Brain microvascular endothelial cell (primary cell): ENCODE results near the gene BAIAP3.

Source experiments
- DNase-seq: peaks from one replicate; pipeline ENCODE4 v3.0.0-alpha.2; 2020
- H3K27ac ChIP-seq: fragments of 250-450 bp; sonication (Bioruptor Pico); 2 replicates; pipeline ENCODE4 v1.5.1; 2020; ENCODE audit warnings: mild to moderate bottlenecking, moderate library complexity
- H3K27me3 ChIP-seq: fragments of 250-450 bp; sonication (Bioruptor Pico); replicated peaks from 2 replicates; pipeline ENCODE4 v1.5.1; 2020; ENCODE audit warnings: mild to moderate bottlenecking
- H3K36me3 ChIP-seq: fragments of 250-450 bp; sonication (Bioruptor Pico); replicated peaks from 2 replicates; pipeline ENCODE4 v1.5.1; 2020; ENCODE audit warnings: mild to moderate bottlenecking
- H3K4me3 ChIP-seq: 2 replicates; pipeline ENCODE4 v1.5.1; 2011; ENCODE audit warnings: low read depth, mild to moderate bottlenecking, control low read depth, low read length, moderate library complexity
- in situ Hi-C: cut with HindIII; loops from 2 replicates; pipeline ENCODE4 v1.10.0; 2017; ENCODE audit warnings: low sequenced_read_pairs, low pct_ligation_motif_present
- TF ChIP-seq, protein P1 (sequence below): IDR thresholded peaks from 2 replicates; pipeline ENCODE4 v1.5.1; 2011; ENCODE audit warnings: low read depth, mild to moderate bottlenecking, moderate library complexity, low read length, control low read depth, inconsistent platforms; ENCODE audit errors: missing control alignments

The BAIAP3 gene

DNA sequence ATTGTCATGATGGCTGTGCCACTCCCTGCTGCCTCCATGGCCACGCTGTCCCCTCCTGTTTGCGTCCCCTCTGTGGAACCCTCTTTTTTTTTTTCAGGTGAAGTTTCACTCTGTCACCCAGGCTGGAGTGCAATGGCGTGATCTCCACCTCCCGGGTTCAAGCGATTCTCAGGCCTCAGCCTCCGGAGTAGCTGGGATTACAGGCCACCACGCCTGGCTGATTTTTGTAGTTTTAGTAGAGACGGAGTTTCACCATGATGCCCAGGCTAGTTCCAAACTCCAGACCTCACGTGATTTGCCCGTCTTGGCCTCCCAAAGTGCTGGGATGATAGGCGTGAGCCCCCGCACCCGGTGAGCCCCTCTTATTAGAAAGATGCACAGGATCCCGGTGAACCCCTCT, 35.0 kb upstream of the BAIAP3 start:
- H3K27me3 ChIP-seq, result peaks cover 6% of the 10 kb centered on the region
- H3K36me3 ChIP-seq, result no peaks in the 10 kb centered on the region
- no peak overlapping the region for H3K27ac ChIP-seq
- no peak for DNase-seq
- no peak overlapping the region for H3K4me3 ChIP-seq
- TF ChIP-seq, protein P1, sequence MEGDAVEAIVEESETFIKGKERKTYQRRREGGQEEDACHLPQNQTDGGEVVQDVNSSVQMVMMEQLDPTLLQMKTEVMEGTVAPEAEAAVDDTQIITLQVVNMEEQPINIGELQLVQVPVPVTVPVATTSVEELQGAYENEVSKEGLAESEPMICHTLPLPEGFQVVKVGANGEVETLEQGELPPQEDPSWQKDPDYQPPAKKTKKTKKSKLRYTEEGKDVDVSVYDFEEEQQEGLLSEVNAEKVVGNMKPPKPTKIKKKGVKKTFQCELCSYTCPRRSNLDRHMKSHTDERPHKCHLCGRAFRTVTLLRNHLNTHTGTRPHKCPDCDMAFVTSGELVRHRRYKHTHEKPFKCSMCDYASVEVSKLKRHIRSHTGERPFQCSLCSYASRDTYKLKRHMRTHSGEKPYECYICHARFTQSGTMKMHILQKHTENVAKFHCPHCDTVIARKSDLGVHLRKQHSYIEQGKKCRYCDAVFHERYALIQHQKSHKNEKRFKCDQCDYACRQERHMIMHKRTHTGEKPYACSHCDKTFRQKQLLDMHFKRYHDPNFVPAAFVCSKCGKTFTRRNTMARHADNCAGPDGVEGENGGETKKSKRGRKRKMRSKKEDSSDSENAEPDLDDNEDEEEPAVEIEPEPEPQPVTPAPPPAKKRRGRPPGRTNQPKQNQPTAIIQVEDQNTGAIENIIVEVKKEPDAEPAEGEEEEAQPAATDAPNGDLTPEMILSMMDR, result no peak
- in situ Hi-C loops, result no loop called here

DNA sequence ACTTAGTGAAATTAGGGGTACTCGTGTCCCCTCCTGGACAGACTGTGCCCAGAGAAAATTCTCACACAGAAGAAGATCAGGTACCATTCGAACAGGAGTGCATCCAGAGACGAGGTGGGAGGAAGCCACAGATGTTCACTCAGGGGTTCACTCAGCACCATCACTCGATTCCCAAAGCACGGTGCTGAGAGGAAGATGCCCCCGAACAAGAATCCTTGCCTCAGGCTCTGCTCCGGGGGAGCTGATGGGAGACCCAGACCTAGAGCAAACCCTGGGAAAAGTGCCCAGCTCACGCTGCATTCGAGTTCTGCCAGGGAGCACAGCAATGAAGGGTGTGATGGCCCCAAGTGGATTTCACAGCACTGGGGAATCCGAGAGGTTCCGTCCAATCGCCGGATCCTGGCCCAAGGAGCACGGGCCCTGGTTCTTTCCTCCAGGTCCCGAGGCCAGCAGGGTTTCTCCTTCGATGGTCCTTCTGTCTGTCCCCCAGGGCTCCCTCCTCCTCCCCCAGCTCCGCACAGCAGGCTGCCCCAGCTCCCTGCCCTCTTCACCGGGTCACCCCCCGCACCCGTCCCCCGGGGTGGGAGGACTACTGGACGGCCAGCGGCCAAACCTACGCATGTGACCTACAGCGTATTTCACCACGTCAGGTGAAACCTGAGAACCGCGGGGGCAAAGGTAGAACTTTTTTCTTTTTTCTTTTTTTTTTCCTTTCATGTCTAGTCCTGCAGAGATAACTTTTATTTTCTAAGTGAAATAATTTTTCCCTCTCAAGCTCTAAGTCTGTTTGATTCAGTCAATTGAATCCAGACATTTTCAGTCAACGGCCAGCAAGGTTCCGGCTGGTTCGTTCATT, 34.2 kb upstream of the BAIAP3 start:
- TF ChIP-seq, protein P1, result no peak
- no peaks in the 10 kb centered on the region for H3K36me3 ChIP-seq
- H3K27me3 ChIP-seq, result peaks cover 6% of the 10 kb centered on the region
- DNase-seq, result no peak
- no peak overlapping the region for H3K27ac ChIP-seq
- no peak overlapping the region for H3K4me3 ChIP-seq
- in situ Hi-C loops, result no loop called here

DNA sequence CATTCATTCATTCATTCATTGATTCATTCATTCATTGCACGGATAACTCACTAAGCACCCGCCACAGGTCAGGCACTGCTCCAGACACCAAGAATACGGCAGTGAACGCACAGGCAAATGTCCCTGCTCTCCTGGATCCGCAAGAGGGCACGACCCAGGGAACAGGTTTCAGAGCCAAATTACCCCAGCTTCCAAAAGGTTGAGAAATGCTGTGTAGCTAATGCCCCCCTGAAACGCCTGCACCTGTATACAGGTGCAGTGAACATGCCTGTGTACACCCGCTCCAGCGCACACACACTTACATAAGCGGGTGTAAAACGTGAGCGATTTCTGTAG, 33.6 kb upstream of the BAIAP3 start:
- no peak overlapping the region for H3K4me3 ChIP-seq
- H3K27ac ChIP-seq, result no peak overlapping the region
- DNase-seq, result no peak
- H3K36me3 ChIP-seq, result no peaks in the 10 kb centered on the region
- in situ Hi-C loops, result no loop called here
- TF ChIP-seq, protein P1, result no peak
- H3K27me3 ChIP-seq, result peaks cover 6% of the 10 kb centered on the region

DNA sequence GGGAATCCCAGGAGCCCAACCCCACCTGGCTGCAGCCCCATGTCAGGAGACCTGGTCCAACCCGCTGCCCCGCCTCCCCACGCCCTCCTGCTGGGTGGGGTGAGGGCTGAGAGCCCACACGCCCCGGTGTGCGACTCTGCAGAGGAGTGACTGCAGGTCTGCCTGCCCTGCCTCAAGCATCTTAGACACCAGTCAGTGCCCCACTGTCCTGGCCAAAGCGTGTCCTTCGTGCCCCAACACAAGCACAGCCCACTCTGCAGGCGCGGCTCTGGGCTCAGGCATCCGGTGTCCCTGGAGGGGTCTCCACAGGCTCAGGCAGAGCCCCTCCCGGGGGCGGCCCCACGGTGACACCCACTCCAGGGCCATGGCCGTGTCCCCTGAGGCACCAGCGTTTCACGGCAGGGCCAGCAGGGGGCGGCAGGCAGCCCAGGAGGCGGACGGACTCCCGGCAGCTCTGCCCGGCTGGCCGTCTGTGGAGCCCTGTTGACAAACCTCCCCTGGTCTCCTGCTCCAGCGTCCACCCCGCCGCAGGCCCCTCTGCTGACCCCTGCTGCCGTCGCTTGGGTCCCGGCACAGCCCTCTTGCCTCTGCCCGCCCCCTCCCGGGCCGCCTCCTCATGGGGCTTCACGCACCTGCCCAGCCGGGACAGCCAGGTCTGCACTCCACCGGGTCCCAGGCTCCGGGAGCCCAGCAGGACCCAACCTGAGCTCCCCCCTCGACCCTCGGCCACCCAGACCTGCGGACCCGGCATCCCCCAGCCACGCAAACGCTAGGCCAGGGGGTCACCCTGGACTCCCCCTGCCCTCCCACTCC, 32.6 kb upstream of the BAIAP3 start:
- Histone ChIP-seq H3K27me3 (peaks cover 6% of the 10 kb centered on the region), H3K4me3 (no peak overlapping the region), H3K36me3 (no peaks in the 10 kb centered on the region), H3K27ac (no peak overlapping the region)
- DNase-seq, result peak; percentile 32
- TF ChIP-seq, protein P1, result peak; percentile 89
- in situ Hi-C loops, result no loop called here

DNA sequence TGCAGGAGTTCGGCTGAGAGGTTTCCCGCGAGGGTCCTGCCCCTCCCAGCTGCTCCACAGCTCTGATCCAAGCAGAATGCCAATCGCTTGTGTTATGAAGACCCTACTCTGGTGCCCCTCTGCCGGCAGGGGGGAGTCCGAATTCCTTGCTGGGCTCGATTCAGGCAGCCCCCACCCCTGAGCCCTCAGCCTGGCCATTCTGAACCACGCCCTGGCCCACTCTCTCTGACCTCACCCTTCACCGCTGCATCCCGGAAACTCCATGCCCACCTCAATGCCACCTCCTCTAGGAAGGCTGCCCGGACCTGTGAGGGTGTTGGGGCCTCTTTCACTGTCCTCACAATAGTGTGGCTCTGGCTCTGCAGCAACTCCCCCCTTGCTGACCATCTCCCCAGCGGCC, 31.9 kb upstream of the BAIAP3 start:
- Histone ChIP-seq H3K4me3 (no peak overlapping the region), H3K27me3 (peaks cover 6% of the 10 kb centered on the region), H3K36me3 (no peaks in the 10 kb centered on the region), H3K27ac (no peak overlapping the region)
- no peak for DNase-seq
- TF ChIP-seq, protein P1, result no peak
- in situ Hi-C loops, result no loop called here
